Vagina (tissue), 2 donors: ENCODE data around the gene SUSD1. TPM values are rescaled to one million over a fixed set of nuclear protein-coding genes. Genes with fewer than 3 reads are reported as not detected.

ENCODE experiments used
- DNase-seq, 2 donors: peaks; one replicate each; pipeline ENCODE4 v3.0.0-alpha.2; 2017; ENCODE audit errors: extremely low spot score in 2 of 2
- H3K27ac ChIP-seq: fragments of 200-600 bp; sonication (generic); one replicate; pipeline ENCODE4 v1.5.1; 2019
- H3K27me3 ChIP-seq: fragments of 200-600 bp; sonication (generic); one replicate; pipeline ENCODE4 v1.5.1; 2019
- H3K36me3 ChIP-seq, 2 donors: fragments of 200-600 bp; sonication (generic); one replicate each; pipeline ENCODE4 v1.5.1; 2017 to 2019
- H3K4me1 ChIP-seq: fragments of 200-600 bp; sonication (generic); one replicate; pipeline ENCODE4 v1.5.1; 2019
- H3K4me3 ChIP-seq, 2 donors: fragments of 200-600 bp; sonication (generic); 1 replicate in 1 of 2; 2 replicates in 1 of 2; pipeline ENCODE4 v1.5.1; 2016 to 2019
- H3K9me3 ChIP-seq: fragments of 200-600 bp; sonication (generic); one replicate; pipeline ENCODE4 v1.5.1; 2019
- CTCF ChIP-seq, 3 experiments: fragments of 450-650 bp in 2 of 3; fragments of 200-600 bp in 1 of 3; sonication (generic) in 1 of 3; IDR thresholded peaks; one replicate each; pipeline ENCODE4 v1.5.1; 2017 to 2019; ENCODE audit warnings: antibody characterized with exemption in 3 of 3, mild to moderate bottlenecking in 2 of 3, moderate library complexity in 2 of 3
- POLR2A ChIP-seq, 2 donors: fragments of 450-650 bp; IDR thresholded peaks; one replicate each; pipeline ENCODE4 v1.6.1; 2017; ENCODE audit warnings: antibody characterized with exemption in 2 of 2, mild to moderate bottlenecking in 2 of 2, moderate library complexity in 2 of 2
- POLR2AphosphoS5 ChIP-seq, 2 donors: sonication (generic); formaldehyde crosslinking; IDR thresholded peaks; one replicate each; pipeline ENCODE4 v1.9.0; 2017; ENCODE audit warnings: antibody characterized with exemption in 2 of 2, mild to moderate bottlenecking in 2 of 2, low read depth in 1 of 2; ENCODE audit not compliant: insufficient read depth in 1 of 2
- intact Hi-C: fragments of 100-400 bp; cut with DNase I; formaldehyde crosslinking; loops from one replicate; pipeline ENCODE4 v1.15.1; 2023
- total RNA-seq: library from RNA; depleted of rRNA; stranded (reverse); fragments of >200 nt; gene quantifications from one replicate; pipeline ENCODE4 v1.2.3, GENCODE V29; 2016

Gene SUSD1
- total RNA-seq, 1 donor from 2014 or later: 10.8 TPM

- Histone ChIP-seq H3K27ac (no peak overlapping the region), H3K4me1 (peaks cover 23% of the 10 kb centered on the region), H3K9me3 (no peaks in the 10 kb centered on the region), H3K36me3 (no peaks in the 10 kb centered on the region), H3K27me3 (no peaks in the 10 kb centered on the region), H3K4me3 (no peak overlapping the region)
- TF ChIP-seq POLR2A (IDR thresholded peaks at IDR 0.05) (no peak), POLR2AphosphoS5 (IDR thresholded peaks at IDR 0.05; ENCODE audit: insufficient read depth in 1 of 2, low read depth in 1 of 2) (no peak), CTCF (IDR thresholded peaks at IDR 0.05) (no peak)
- intact Hi-C loops: no loop called here
- DNase-seq: no peak
Observed at GRCh38 chr9:112010537-112010936, 164.6 kb downstream of the SUSD1 start.

GRCh38 chr9:112009656-112010055 lies 165.4 kb downstream of the SUSD1 start:
- Histone ChIP-seq H3K9me3 (no peaks in the 10 kb centered on the region), H3K4me3 (no peak overlapping the region), H3K36me3 (no peaks in the 10 kb centered on the region), H3K27me3 (no peaks in the 10 kb centered on the region), H3K27ac (no peak overlapping the region), H3K4me1 (peaks cover 23% of the 10 kb centered on the region)
- intact Hi-C loops: no loop called here
- TF ChIP-seq CTCF (IDR thresholded peaks at IDR 0.05) (no peak), POLR2AphosphoS5 (IDR thresholded peaks at IDR 0.05; ENCODE audit: insufficient read depth in 1 of 2, low read depth in 1 of 2) (no peak), POLR2A (IDR thresholded peaks at IDR 0.05) (no peak)
- DNase-seq: no peak

GRCh38 chr9:112007575-112008240 lies 167.4 kb downstream of the SUSD1 start:
- no peak overlapping the region for H3K27ac ChIP-seq
- H3K9me3 ChIP-seq: no peaks in the 10 kb centered on the region
- intact Hi-C loops: no loop called here
- DNase-seq: no peak
- H3K4me3 ChIP-seq: no peak overlapping the region
- H3K27me3 ChIP-seq: no peaks in the 10 kb centered on the region
- peaks cover 18% of the 10 kb centered on the region for H3K4me1 ChIP-seq
- no peaks in the 10 kb centered on the region for H3K36me3 ChIP-seq
- TF ChIP-seq CTCF (IDR thresholded peaks at IDR 0.05): no peak
- no peak for TF ChIP-seq POLR2A (IDR thresholded peaks at IDR 0.05)
- no peak for TF ChIP-seq POLR2AphosphoS5 (IDR thresholded peaks at IDR 0.05; ENCODE audit: insufficient read depth in 1 of 2, low read depth in 1 of 2)

- H3K27ac ChIP-seq: no peak overlapping the region
- H3K4me1 ChIP-seq: peaks cover 6% of the 10 kb centered on the region
- DNase-seq: no peak
- TF ChIP-seq POLR2A (IDR thresholded peaks at IDR 0.05) (no peak), POLR2AphosphoS5 (IDR thresholded peaks at IDR 0.05; ENCODE audit: insufficient read depth in 1 of 2, low read depth in 1 of 2) (no peak), CTCF (IDR thresholded peaks at IDR 0.05) (no peak)
- intact Hi-C loops: no loop called here
- H3K4me3 ChIP-seq: no peak overlapping the region
- no peaks in the 10 kb centered on the region for H3K9me3 ChIP-seq
- no peaks in the 10 kb centered on the region for H3K27me3 ChIP-seq
- H3K36me3 ChIP-seq: no peaks in the 10 kb centered on the region
Observed at GRCh38 chr9:112006361-112007020, 168.6 kb downstream of the SUSD1 start.

- DNase-seq: no peak
- no peaks in the 10 kb centered on the region for H3K36me3 ChIP-seq
Observed at GRCh38 chr9:112005939-112006338, 169.2 kb downstream of the SUSD1 start.

More at GRCh38 chr9:112005939-112006338, 169.2 kb downstream of the SUSD1 start:
- Histone ChIP-seq H3K9me3 (no peaks in the 10 kb centered on the region), H3K27ac (no peak overlapping the region), H3K4me1 (peaks cover under 1% of the 10 kb centered on the region), H3K27me3 (no peaks in the 10 kb centered on the region), H3K4me3 (no peak overlapping the region)
- intact Hi-C loops: no loop called here
- TF ChIP-seq CTCF (IDR thresholded peaks at IDR 0.05) (no peak), POLR2A (IDR thresholded peaks at IDR 0.05) (no peak), POLR2AphosphoS5 (IDR thresholded peaks at IDR 0.05; ENCODE audit: insufficient read depth in 1 of 2, low read depth in 1 of 2) (no peak)
